Neural cell (in vitro differentiated cells): ENCODE measurements around the gene BCOR.
A peak's percentile ranks its signal among the peaks of the same experiment; 100 is the strongest.

Experiments used
- CTCF ChIP-seq: fragments of 450-650 bp; IDR thresholded peaks from 2 replicates; pipeline ENCODE4 v1.5.1; 2014; ENCODE audit warnings: antibody characterized with exemption, mild to moderate bottlenecking, moderate library complexity; ENCODE audit not compliant: poor library complexity, severe bottlenecking
- EP300 ChIP-seq: fragments of 450-650 bp; conservative IDR thresholded peaks from 2 replicates; pipeline ENCODE4 v1.6.1; 2014; ENCODE audit warnings: antibody characterized with exemption, mild to moderate bottlenecking, moderate library complexity; ENCODE audit not compliant: poor library complexity, severe bottlenecking
- EZH2 ChIP-seq: fragments of 200-600, 300-800 bp; shearing (Covaris generic), sonication (generic); IDR thresholded peaks from 2 replicates; pipeline ENCODE4 v1.6.1; 2014; ENCODE audit warnings: antibody characterized with exemption, low read length, borderline replicate concordance, mild to moderate bottlenecking; ENCODE audit not compliant: insufficient read depth, poor library complexity, severe bottlenecking
- POLR2AphosphoS5 ChIP-seq: IDR thresholded peaks from 2 replicates; pipeline ENCODE4 v1.6.1; 2012
- RAD21 ChIP-seq: fragments of 450-650 bp; conservative IDR thresholded peaks from 2 replicates; pipeline ENCODE4 v1.6.1; 2014; ENCODE audit warnings: antibody characterized with exemption, mild to moderate bottlenecking, moderate library complexity

GRCh38 chrX:40097504-40098263 lies at the start of gene BCOR:
- TF ChIP-seq CTCF: no peak
- no peak for TF ChIP-seq EP300
- peak; percentile 91 for TF ChIP-seq POLR2AphosphoS5
- no peak for TF ChIP-seq EZH2
- TF ChIP-seq RAD21: peak; percentile 50
